Measurements from ENCODE around the gene DNM3. TPM values are rescaled to one million over a fixed set of nuclear protein-coding genes. Genes with fewer than 3 reads are reported as not detected.
A peak's percentile ranks its signal among the peaks of the same experiment; 100 is the strongest.

Gene DNM3
- polyA plus RNA-seq, 1 donor (not counting 4 experiments of a cell fraction or from before 2014, with no cell fraction given), result 2.0 TPM

GRCh38 chr1:172326136-172326535 is 484.8 kb downstream of the DNM3 start:
- no peak for TF ChIP-seq EZH2 (IDR thresholded peaks at IDR 0.05; ENCODE audit: low read length)
- no peak for TF ChIP-seq CTCF (optimal IDR thresholded peaks at IDR 0.05 in 1 of 3, IDR thresholded peaks at IDR 0.05 in 1 of 3, conservative IDR thresholded peaks at IDR 0.05 in 1 of 3; ENCODE audit: extremely low read depth in 1 of 3, insufficient read depth in 2 of 3, low read length in 3 of 3)
- dilution Hi-C loops (cut with MboI; ENCODE audit: extremely low pct_ligation_motif_present, low sequenced_read_pairs), result no loop called here
- H3K27ac ChIP-seq (ENCODE audit: control insufficient read depth, insufficient read depth, low read length), result no peak overlapping the region

GRCh38 chr1:172328266-172328665 is 487.0 kb downstream of the DNM3 start:
- H3K27ac ChIP-seq (ENCODE audit: control insufficient read depth, insufficient read depth, low read length), result no peak overlapping the region

More at GRCh38 chr1:172326136-172326535, 484.8 kb downstream of the DNM3 start:
- H3K9me1 ChIP-seq (ENCODE audit: control insufficient read depth, extremely low read depth, insufficient read depth, low read length), result no peaks in the 10 kb centered on the region
- H3K4me1 ChIP-seq (ENCODE audit: control insufficient read depth, extremely low read depth, insufficient read depth, low read length), result peaks cover 43% of the 10 kb centered on the region
- H3K4me2 ChIP-seq (ENCODE audit: control insufficient read depth, extremely low read depth, insufficient read depth, low read depth, low read length), result peak overlapping the region; percentile 55
- no peak overlapping the region for H3K4me3 ChIP-seq (ENCODE audit: control insufficient read depth in 2 of 3, extremely low read depth in 1 of 3, insufficient read depth in 2 of 3, low read depth in 1 of 3, low read length in 3 of 3)
- DNase-seq (ENCODE audit: low read depth, low spot score) (no peak), FAIRE-seq (peak; percentile 56)
- no peaks in the 10 kb centered on the region for H4K20me1 ChIP-seq (ENCODE audit: control insufficient read depth, extremely low read depth, insufficient read depth, low read length)
- H3K27me3 ChIP-seq (ENCODE audit: control insufficient read depth, extremely low read depth, insufficient read depth, low read length), result no peaks in the 10 kb centered on the region
- no peaks in the 10 kb centered on the region for H3K79me2 ChIP-seq (ENCODE audit: control insufficient read depth, insufficient read depth, low read length)
- H3K36me3 ChIP-seq (ENCODE audit: control insufficient read depth in 2 of 2, extremely low read depth in 1 of 2, insufficient read depth in 2 of 2, low read length in 2 of 2), result no peaks in the 10 kb centered on the region
- H3K9ac ChIP-seq (ENCODE audit: control insufficient read depth, extremely low read depth, insufficient read depth, low read length), result no peak overlapping the region
- H2AFZ ChIP-seq (ENCODE audit: control insufficient read depth, low read length), result peak overlapping the region; percentile 21
- no peaks in the 10 kb centered on the region for H3K9me3 ChIP-seq (ENCODE audit: control insufficient read depth, low read depth, low read length)

More at GRCh38 chr1:172328266-172328665, 487.0 kb downstream of the DNM3 start:
- Histone ChIP-seq H2AFZ (ENCODE audit: control insufficient read depth, low read length) (no peak overlapping the region), H3K27me3 (ENCODE audit: control insufficient read depth, extremely low read depth, insufficient read depth, low read length) (no peaks in the 10 kb centered on the region), H3K4me1 (ENCODE audit: control insufficient read depth, extremely low read depth, insufficient read depth, low read length) (peaks cover 22% of the 10 kb centered on the region), H3K36me3 (ENCODE audit: control insufficient read depth in 2 of 2, extremely low read depth in 1 of 2, insufficient read depth in 2 of 2, low read length in 2 of 2) (no peaks in the 10 kb centered on the region), H3K9me1 (ENCODE audit: control insufficient read depth, extremely low read depth, insufficient read depth, low read length) (no peaks in the 10 kb centered on the region), H3K79me2 (ENCODE audit: control insufficient read depth, insufficient read depth, low read length) (no peaks in the 10 kb centered on the region), H4K20me1 (ENCODE audit: control insufficient read depth, extremely low read depth, insufficient read depth, low read length) (no peaks in the 10 kb centered on the region), H3K9me3 (ENCODE audit: control insufficient read depth, low read depth, low read length) (no peaks in the 10 kb centered on the region), H3K9ac (ENCODE audit: control insufficient read depth, extremely low read depth, insufficient read depth, low read length) (no peak overlapping the region), H3K4me2 (ENCODE audit: control insufficient read depth, extremely low read depth, insufficient read depth, low read depth, low read length) (no peak overlapping the region), H3K4me3 (ENCODE audit: control insufficient read depth in 2 of 3, extremely low read depth in 1 of 3, insufficient read depth in 2 of 3, low read depth in 1 of 3, low read length in 3 of 3) (no peak overlapping the region)
- FAIRE-seq (no peak), DNase-seq (ENCODE audit: low read depth, low spot score) (no peak)
- dilution Hi-C loops (cut with MboI; ENCODE audit: extremely low pct_ligation_motif_present, low sequenced_read_pairs), result no loop called here
- TF ChIP-seq EZH2 (IDR thresholded peaks at IDR 0.05; ENCODE audit: low read length) (no peak), CTCF (optimal IDR thresholded peaks at IDR 0.05 in 1 of 3, IDR thresholded peaks at IDR 0.05 in 1 of 3, conservative IDR thresholded peaks at IDR 0.05 in 1 of 3; ENCODE audit: extremely low read depth in 1 of 3, insufficient read depth in 2 of 3, low read length in 3 of 3) (no peak)
